22Rv1 (cell line): ENCODE data around the gene AP3M1.

Source experiments
- H3K27ac ChIP-seq: fragments of 450-650 bp; 2 replicates; pipeline ENCODE4 v1.5.1; 2017
- ZFX ChIP-seq: fragments of 450-650 bp; IDR thresholded peaks from 2 replicates; pipeline ENCODE4 v1.6.1; 2017; ENCODE audit warnings: antibody characterized with exemption, borderline replicate concordance
- TF ChIP-seq, protein P1 (sequence below): fragments of 450-650 bp; IDR thresholded peaks from 2 replicates; pipeline ENCODE4 v1.5.1; 2017; ENCODE audit warnings: mild to moderate bottlenecking

The AP3M1 gene

DNA sequence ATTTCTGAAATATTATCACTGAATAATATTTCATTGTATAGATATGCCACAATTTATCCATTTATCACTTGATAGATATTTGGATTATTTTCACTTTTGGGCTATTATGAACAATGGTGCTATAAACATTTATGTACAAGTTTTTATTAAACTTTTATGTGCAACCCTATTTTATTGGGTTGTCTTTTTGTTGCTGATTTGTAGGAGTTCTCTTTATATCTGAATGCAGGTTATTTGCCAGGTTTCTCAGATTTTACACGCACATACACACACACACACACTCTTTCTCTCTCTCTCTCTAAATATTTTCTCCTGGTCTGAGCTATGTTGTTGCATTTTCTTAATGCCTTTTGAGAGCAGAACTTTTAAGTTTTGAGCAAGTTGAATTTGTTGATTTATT, 36.6 kb upstream of the AP3M1 start:
- H3K27ac ChIP-seq: no peak overlapping the region
- TF ChIP-seq, protein P1, sequence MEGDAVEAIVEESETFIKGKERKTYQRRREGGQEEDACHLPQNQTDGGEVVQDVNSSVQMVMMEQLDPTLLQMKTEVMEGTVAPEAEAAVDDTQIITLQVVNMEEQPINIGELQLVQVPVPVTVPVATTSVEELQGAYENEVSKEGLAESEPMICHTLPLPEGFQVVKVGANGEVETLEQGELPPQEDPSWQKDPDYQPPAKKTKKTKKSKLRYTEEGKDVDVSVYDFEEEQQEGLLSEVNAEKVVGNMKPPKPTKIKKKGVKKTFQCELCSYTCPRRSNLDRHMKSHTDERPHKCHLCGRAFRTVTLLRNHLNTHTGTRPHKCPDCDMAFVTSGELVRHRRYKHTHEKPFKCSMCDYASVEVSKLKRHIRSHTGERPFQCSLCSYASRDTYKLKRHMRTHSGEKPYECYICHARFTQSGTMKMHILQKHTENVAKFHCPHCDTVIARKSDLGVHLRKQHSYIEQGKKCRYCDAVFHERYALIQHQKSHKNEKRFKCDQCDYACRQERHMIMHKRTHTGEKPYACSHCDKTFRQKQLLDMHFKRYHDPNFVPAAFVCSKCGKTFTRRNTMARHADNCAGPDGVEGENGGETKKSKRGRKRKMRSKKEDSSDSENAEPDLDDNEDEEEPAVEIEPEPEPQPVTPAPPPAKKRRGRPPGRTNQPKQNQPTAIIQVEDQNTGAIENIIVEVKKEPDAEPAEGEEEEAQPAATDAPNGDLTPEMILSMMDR: no peak
- no peak for TF ChIP-seq ZFX

DNA sequence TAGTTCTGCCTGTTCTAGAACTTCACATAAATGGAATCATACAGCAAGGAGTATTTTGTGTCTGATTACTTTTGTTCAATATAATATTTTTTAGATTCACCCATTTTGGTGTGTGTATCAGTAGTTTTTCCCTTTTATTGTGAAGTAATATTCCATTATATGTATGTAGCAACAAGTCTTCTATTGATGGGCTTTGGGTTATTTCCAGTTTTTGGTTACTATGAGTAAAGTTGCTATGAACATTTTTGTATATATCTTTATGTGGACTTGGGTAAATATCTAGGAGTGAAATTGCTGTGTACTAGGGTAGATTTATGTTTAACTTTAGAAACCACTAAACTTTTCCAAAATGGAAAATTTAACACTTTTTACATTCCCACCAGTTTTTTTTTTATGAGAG, 36.0 kb upstream of the AP3M1 start:
- TF ChIP-seq, protein P1: no peak
- TF ChIP-seq ZFX: no peak

DNA sequence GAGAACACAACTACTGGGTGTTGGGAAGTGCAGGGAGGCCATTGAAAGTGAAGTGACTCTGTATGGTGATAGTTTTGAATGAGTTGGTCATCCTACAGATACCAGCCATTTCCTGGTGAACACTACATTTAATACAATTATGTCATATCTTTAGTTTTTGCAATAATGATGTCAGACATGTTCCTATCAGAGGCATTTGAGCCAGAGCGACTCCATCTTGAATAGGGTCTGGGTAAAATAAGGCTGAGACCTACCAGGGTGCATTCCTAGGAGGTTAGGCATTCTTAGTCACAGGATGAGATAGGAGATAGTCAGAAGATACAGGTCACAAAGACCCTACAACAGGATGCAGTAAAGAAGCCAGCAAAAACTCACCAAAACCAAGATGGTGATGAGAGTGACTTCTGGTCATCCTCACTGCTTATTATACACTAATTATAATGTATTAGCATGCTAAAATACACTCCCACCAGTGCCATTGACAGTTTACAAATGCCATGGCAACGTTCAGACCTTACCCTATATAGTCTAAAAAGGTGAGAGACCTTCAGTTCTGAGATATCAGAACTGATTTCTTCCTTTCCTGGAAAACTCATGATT, 28.6 kb upstream of the AP3M1 start:
- no peak overlapping the region for H3K27ac ChIP-seq
- TF ChIP-seq, protein P1: no peak
- no peak for TF ChIP-seq ZFX

More for the DNA sequence above, 36.0 kb upstream of the AP3M1 start:
- H3K27ac ChIP-seq: no peak overlapping the region

DNA sequence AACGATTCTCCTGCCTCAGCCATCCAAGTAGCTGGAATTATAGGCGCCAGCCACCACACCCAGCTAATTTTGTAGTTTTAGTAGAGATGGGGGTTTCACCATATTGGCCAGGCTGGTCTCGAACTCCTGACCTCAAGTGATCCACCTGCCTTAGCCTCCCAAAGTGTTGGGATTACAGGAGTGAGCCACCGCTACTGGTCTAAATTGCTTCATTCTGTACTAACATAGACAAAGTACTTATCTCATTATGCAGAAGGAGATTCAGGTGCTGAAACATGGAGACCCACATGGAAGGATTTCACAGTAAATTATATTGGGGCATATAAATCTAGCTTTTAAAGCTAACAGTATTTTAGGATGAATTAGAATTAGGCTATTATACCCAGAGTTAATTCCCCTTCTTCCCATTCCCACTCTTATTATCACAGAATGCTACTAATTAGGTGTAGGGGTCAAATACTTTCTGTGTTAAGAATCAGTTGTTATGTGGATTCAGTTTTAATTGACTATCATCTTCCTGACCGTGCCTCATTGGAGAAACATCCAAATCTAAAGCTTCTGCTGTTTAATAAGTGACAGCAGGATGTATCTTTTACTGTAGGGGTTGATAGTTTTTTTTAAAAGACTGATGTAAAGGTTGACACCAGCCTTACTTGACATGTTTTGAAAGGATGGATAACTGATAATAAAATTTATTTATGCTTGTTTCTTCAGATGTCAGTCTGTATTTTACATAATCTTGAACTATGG, 27.6 kb upstream of the AP3M1 start:
- no peak overlapping the region for H3K27ac ChIP-seq
- TF ChIP-seq ZFX: no peak
- TF ChIP-seq, protein P1: no peak

DNA sequence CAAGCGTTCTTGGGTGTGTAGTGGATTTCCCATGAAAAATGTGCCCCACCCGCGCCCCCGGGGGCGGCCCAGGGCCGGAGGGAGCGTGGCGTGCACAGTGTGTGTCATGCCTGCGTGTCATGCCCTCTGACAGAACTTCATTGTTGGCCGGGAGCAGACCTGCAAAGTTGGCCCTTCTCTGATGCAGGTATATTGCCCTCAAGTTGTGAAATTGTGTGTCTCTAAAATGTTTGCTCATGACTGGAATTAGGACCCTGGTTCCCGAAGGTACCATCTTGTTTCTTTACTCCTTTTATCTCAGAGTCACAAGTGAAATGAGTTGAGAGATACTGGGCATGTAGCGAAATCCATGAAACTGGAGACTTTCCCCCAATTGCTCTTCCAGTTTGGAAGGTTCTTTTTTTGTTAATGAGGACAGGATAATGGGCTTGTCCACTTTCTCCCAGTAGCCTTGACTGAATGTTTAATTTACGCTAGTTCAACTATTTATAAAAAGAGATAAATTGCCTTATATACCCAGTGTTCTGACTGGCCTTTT, 26.6 kb upstream of the AP3M1 start:
- peak overlapping the region; percentile 91 for H3K27ac ChIP-seq
- TF ChIP-seq, protein P1: no peak
- TF ChIP-seq ZFX: no peak

DNA sequence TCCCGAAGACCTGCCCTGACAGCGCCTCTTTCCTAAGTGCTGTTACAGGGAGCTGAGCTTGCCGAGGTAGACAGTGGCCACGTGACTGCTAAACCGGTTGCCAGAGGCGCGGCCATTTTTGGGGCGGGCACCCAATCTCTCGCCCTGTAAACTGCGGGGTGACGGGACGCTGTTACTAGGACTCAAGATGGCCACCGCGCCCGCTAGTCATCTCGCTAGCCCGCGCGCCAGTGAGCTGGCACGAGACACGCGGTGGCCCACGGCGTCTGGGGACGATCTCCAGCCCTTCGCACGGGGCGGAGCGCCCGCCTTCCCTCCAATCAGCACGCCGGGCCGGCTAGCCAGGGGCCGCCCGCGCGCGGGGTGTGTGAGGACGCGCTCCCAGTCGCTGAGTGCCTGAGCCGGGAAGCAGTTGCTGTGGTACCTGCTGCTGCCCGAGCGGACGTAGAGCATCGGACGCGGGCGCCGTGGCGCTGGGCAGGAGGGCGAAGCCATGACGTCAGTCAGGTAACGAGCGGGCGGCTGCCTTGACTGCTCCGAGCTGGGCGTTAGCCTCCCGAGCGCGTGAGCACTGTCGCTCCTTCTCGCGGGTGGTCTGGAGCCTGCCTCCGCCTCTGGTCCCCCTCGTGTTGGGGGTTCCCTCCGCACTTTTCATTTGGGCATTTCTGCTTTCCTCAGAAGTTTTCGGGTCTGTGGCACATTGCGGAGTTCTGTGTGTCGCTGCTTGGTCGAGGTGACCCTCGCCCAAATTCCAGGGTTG, 25.9 kb upstream of the AP3M1 start:
- H3K27ac ChIP-seq: peak overlapping the region; percentile 91
- no peak for TF ChIP-seq ZFX
- TF ChIP-seq, protein P1: no peak
